GM12875 (cell line): Measurements from ENCODE around the gene MYBPH.

Source experiments
- H3K4me3 ChIP-seq: one replicate; pipeline ENCODE4 v1.5.1; 2011; ENCODE audit warnings: low read depth, low read length, control low read depth
- CTCF ChIP-seq: IDR thresholded peaks from 2 replicates; pipeline ENCODE4 v1.5.1; 2011; ENCODE audit warnings: low read depth, mild to moderate bottlenecking, control low read depth, inconsistent platforms, low read length, moderate library complexity, borderline replicate concordance; ENCODE audit not compliant: insufficient read depth

MYBPH gene

GRCh38 chr1:203210350-203210749 is 34.7 kb upstream of the MYBPH start:
- no peak for TF ChIP-seq CTCF
- H3K4me3 ChIP-seq, result no peak overlapping the region

- H3K4me3 ChIP-seq, result no peak overlapping the region
- TF ChIP-seq CTCF, result no peak
Measured at GRCh38 chr1:203208181-203208580, 32.6 kb upstream of the MYBPH start.

GRCh38 chr1:203207751-203208150 is 32.1 kb upstream of the MYBPH start:
- no peak for TF ChIP-seq CTCF
- H3K4me3 ChIP-seq, result no peak overlapping the region

- no peak overlapping the region for H3K4me3 ChIP-seq
- TF ChIP-seq CTCF, result no peak
Measured at GRCh38 chr1:203206129-203206687, 30.6 kb upstream of the MYBPH start.

GRCh38 chr1:203204756-203205155 is 29.1 kb upstream of the MYBPH start:
- no peak for TF ChIP-seq CTCF
- H3K4me3 ChIP-seq, result no peak overlapping the region

GRCh38 chr1:203202431-203203245 is 27.0 kb upstream of the MYBPH start:
- no peak overlapping the region for H3K4me3 ChIP-seq

More at GRCh38 chr1:203202431-203203245, 27.0 kb upstream of the MYBPH start:
- TF ChIP-seq CTCF, result no peak
